NCI-H460 (cell line): ENCODE results near the gene RIPK1. TPM values are rescaled to one million over a fixed set of nuclear protein-coding genes. Genes with fewer than 3 reads are reported as not detected.
A peak's percentile ranks its signal among the peaks of the same experiment; 100 is the strongest.
"Not testable (repeated sequence)": the region's sequence is repeated elsewhere in the genome, so short reads cannot be mapped to it uniquely, and the experiment has no call there.

Experiments used
- DNase-seq: peaks from one replicate; pipeline ENCODE4 v3.0.0-alpha.2; 2016; ENCODE audit warnings: low read depth; ENCODE audit errors: extremely low read depth
- polyA plus RNA-seq: library from polyadenylated mRNA; depleted of rRNA; stranded (reverse); fragments of >200 nt; gene quantifications from 2 replicates; pipeline ENCODE4 v1.2.3, GENCODE V29; 2014; cell fraction: nucleus; rRNA removed
- total RNA-seq: library from RNA; depleted of rRNA; stranded (reverse); fragments of >200 nt; shearing (Covaris generic); gene quantifications from 2 replicates; pipeline ENCODE4 v1.2.3, GENCODE V29; 2014; rRNA removed

The RIPK1 gene
- 8.1 and 10.3 TPM in 2 replicates for total RNA-seq
- 4.3 and 6.8 TPM in 2 replicates for polyA plus RNA-seq

- DNase-seq = peak; percentile 78
Observed at GRCh38 chr6:3068329-3069214, at the start of gene RIPK1. Gene RIPK1, plus strand, starts transcription at chr6:3068494. Its CDS starts 8,330 bp downstream, at chr6:3076824.

GRCh38 chr6:3019065-3019464 is 49.2 kb upstream of the RIPK1 start:
- no peak for DNase-seq

GRCh38 chr6:3019749-3020320 is 48.5 kb upstream of the RIPK1 start:
- DNase-seq = no peak

GRCh38 chr6:3020976-3021598 is 47.2 kb upstream of the RIPK1 start:
- DNase-seq = not testable (repeated sequence)

- DNase-seq = no peak
Observed at GRCh38 chr6:3022765-3023662, 45.3 kb upstream of the RIPK1 start.

- peak; percentile 91 for DNase-seq
Observed at GRCh38 chr6:3023663-3024483, 44.4 kb upstream of the RIPK1 start.

- DNase-seq = no peak
Observed at GRCh38 chr6:3026791-3027626, 41.3 kb upstream of the RIPK1 start.

- not testable (repeated sequence) for DNase-seq
Observed at GRCh38 chr6:3028156-3028555, 40.1 kb upstream of the RIPK1 start.

GRCh38 chr6:3031857-3032640 is 36.2 kb upstream of the RIPK1 start:
- DNase-seq = no peak

- no peak for DNase-seq
Observed at GRCh38 chr6:3032986-3033385, 35.3 kb upstream of the RIPK1 start.

- no peak for DNase-seq
Observed at GRCh38 chr6:3033652-3034051, 34.6 kb upstream of the RIPK1 start.

- DNase-seq = no peak
Observed at GRCh38 chr6:3035397-3035796, 32.9 kb upstream of the RIPK1 start.

GRCh38 chr6:3036861-3037637 is 31.2 kb upstream of the RIPK1 start:
- DNase-seq = no peak

GRCh38 chr6:3037638-3038365 is 30.5 kb upstream of the RIPK1 start:
- no peak for DNase-seq

GRCh38 chr6:3039384-3039783 is 28.9 kb upstream of the RIPK1 start:
- DNase-seq = no peak

- DNase-seq = no peak
Observed at GRCh38 chr6:3041147-3041546, 27.1 kb upstream of the RIPK1 start.
